ENCODE data around the gene INHBC. TPM values are rescaled to one million over a fixed set of nuclear protein-coding genes. Genes with fewer than 3 reads are reported as not detected.
"Not testable (repeated sequence)": the region's sequence is repeated elsewhere in the genome, so short reads cannot be mapped to it uniquely, and the experiment has no call there.

INHBC gene
- total RNA-seq, 4 donors from 2014 or later = not detected

DNA sequence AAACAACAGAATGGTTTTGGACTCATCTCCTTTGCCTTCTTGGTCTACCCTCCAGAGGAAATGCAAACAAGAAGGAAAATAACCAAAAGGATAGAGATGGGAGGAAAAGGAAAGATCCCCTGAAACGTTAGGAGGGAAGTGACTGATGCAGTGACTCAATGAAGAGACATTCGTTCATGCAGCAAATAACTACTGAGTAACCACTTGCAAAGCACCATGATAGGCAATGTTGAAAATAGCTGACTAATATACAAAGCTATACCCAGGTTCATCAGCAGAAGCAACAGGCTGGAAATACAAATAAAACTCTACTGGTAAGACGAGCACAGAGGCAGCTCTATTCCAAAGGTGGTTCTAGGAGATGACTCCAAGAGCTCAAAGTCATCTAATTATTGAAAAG, 45.6 kb upstream of the INHBC start:
- no peak overlapping the region for H3K4me3 ChIP-seq
- H3K27me3 ChIP-seq = no peaks in the 10 kb centered on the region
- WGBS, 2 donors (ENCODE audit: low coverage in 1 of 2) = 16 to 60% methylated on average over 2 to 3 of the region's 3 CpGs
- peaks cover 0 to 39% of the 10 kb centered on the region in 2 donors for H3K36me3 ChIP-seq
- no peak overlapping the region for H3K27ac ChIP-seq
- no peaks in the 10 kb centered on the region for H3K9me3 ChIP-seq
- ATAC-seq = no peak
- TF ChIP-seq POLR2AphosphoS5 (IDR thresholded peaks at IDR 0.05) (no peak), POLR2A (IDR thresholded peaks at IDR 0.05) (no peak), EP300 (IDR thresholded peaks at IDR 0.05) (no peak)
- TF ChIP-seq, protein P1, sequence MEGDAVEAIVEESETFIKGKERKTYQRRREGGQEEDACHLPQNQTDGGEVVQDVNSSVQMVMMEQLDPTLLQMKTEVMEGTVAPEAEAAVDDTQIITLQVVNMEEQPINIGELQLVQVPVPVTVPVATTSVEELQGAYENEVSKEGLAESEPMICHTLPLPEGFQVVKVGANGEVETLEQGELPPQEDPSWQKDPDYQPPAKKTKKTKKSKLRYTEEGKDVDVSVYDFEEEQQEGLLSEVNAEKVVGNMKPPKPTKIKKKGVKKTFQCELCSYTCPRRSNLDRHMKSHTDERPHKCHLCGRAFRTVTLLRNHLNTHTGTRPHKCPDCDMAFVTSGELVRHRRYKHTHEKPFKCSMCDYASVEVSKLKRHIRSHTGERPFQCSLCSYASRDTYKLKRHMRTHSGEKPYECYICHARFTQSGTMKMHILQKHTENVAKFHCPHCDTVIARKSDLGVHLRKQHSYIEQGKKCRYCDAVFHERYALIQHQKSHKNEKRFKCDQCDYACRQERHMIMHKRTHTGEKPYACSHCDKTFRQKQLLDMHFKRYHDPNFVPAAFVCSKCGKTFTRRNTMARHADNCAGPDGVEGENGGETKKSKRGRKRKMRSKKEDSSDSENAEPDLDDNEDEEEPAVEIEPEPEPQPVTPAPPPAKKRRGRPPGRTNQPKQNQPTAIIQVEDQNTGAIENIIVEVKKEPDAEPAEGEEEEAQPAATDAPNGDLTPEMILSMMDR (IDR thresholded peaks at IDR 0.05) = no peak
- peaks cover 0 to 11% (median 0%) of the 10 kb centered on the region in 3 donors for H3K4me1 ChIP-seq

DNA sequence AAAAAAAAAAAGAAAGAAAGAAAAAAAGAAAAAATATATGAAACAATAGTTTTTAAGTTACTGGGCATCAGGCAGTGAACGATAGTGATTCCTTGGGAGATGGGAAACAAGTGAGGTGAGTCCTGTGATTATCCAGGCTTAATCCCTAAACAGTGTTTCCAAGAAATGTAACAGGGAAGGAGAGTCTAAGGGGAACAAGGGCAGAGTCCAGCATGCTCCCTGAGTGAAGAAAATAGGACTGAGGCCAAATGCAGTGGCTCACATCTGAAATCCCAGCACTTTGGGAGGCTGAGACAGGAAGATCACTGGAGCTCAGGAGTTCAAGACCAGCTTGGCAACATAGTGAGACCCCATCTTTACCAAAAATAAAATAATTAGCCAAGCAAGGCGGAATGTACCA, 44.4 kb upstream of the INHBC start:
- H3K4me3 ChIP-seq = no peak overlapping the region
- H3K27ac ChIP-seq = no peak overlapping the region
- TF ChIP-seq POLR2AphosphoS5 (IDR thresholded peaks at IDR 0.05) (no peak), EP300 (IDR thresholded peaks at IDR 0.05) (no peak), POLR2A (IDR thresholded peaks at IDR 0.05) (no peak)
- TF ChIP-seq, protein P1 (IDR thresholded peaks at IDR 0.05) = no peak
- peaks cover 0 to 11% (median 0%) of the 10 kb centered on the region in 3 donors for H3K4me1 ChIP-seq
- H3K36me3 ChIP-seq = peaks cover 0 to 47% of the 10 kb centered on the region in 2 donors
- 69 to 76% methylated on average over 1 to 2 of the region's 2 CpGs for WGBS, 2 donors (ENCODE audit: low coverage in 1 of 2)
- ATAC-seq = no peak
- no peaks in the 10 kb centered on the region for H3K9me3 ChIP-seq
- no peaks in the 10 kb centered on the region for H3K27me3 ChIP-seq

DNA sequence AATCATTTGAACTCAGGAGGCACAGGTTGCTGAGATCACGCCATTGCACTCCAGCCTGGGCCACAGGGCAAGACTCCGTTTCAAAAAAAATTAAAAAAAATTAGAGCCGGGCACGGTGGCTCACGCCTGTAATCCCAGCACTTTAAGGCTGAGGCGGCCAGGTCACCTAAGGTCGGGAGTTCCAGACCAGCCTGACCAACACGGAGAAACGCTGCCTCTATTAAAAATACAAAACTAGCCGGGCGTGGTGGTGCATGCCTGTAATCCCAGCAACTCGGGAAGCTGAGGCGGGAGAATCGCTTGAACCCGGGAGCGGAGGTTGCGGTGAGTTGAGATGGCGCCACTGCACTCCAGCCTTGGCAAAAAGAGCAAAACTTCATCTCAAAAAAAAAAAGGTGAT, 39.5 kb upstream of the INHBC start:
- Histone ChIP-seq H3K36me3 (peaks cover 0 to 45% of the 10 kb centered on the region in 2 donors), H3K4me1 (peaks cover 0 to 4% (median 0%) of the 10 kb centered on the region in 3 donors), H3K27ac (no peak overlapping the region), H3K27me3 (no peaks in the 10 kb centered on the region), H3K9me3 (no peaks in the 10 kb centered on the region), H3K4me3 (no peak overlapping the region)
- TF ChIP-seq, protein P1 (IDR thresholded peaks at IDR 0.05) = no peak
- no peak for TF ChIP-seq POLR2AphosphoS5 (IDR thresholded peaks at IDR 0.05)
- no peak for TF ChIP-seq POLR2A (IDR thresholded peaks at IDR 0.05)
- TF ChIP-seq EP300 (IDR thresholded peaks at IDR 0.05) = no peak
- ATAC-seq = no peak
- 60 to 97% methylated on average over 1 to 13 of the region's 18 CpGs for WGBS, 2 donors (ENCODE audit: low coverage in 1 of 2)

DNA sequence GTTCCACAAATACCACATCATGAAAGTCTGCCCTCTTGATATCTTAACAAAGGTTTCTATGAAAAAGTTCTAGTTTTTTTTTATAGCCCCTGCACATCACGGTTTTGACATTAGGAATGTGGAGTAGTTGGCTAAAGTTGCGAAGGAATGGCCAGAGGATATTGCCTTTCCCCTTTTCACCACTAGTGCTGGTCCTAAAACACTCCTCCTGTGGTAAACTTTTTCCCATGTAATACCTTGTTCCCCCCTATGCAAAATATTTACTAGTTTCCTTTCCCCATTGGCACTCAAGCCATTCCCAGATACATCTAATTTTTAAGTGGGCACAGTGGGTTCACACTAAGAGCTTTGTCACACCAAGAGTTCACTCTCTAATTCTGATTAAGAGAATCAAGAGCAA, 37.1 kb upstream of the INHBC start:
- no peak for TF ChIP-seq EP300 (IDR thresholded peaks at IDR 0.05)
- no peak for TF ChIP-seq POLR2A (IDR thresholded peaks at IDR 0.05)
- TF ChIP-seq, protein P1 (IDR thresholded peaks at IDR 0.05) = no peak
- no peak for TF ChIP-seq POLR2AphosphoS5 (IDR thresholded peaks at IDR 0.05)
- H3K36me3 ChIP-seq = peaks cover 0 to 28% of the 10 kb centered on the region in 2 donors
- H3K9me3 ChIP-seq = no peaks in the 10 kb centered on the region
- H3K27ac ChIP-seq = no peak overlapping the region
- H3K4me3 ChIP-seq = no peak overlapping the region
- peaks cover 0 to 4% (median 0%) of the 10 kb centered on the region in 3 donors for H3K4me1 ChIP-seq
- 85% methylated on average over 2 of the region's 2 CpGs; no CpG with 5 or more reads in 1 of the 2 donors for WGBS, 2 donors (ENCODE audit: low coverage in 1 of 2)
- ATAC-seq = no peak
- H3K27me3 ChIP-seq = no peaks in the 10 kb centered on the region

DNA sequence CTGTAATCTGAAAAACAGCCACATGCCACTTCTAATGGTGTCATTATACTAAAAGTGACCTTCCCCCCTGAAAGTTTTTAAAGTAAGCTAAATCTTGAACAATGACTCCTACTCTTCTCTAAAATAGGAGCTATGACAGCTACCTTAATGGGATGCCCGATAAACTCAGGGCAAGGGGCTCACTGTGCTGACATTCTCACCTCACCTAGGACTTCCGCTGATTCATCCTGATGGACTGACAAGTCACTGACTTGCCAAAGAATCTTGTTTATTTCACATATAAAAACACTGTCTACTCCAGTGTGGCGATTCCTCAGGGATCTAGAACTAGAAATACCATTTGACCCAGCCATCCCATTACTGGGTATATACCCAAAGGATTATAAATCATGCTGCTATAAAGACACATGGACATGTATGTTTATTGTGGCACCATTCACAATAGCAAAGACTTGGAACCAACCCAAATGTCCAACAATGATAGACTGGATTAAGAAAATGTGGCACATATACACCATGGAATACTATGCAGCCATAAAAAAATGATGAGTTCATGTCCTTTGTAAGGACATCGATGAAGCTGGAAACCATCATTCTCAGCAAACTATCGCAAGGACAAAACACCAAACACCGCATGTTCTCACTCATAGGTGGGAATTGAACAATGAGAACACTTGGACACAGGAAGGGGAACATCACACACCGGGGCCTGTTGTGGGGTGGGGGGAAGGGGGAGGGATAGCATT, 34.7 kb upstream of the INHBC start:
- WGBS, 2 donors (ENCODE audit: low coverage in 1 of 2) = 87 to 95% methylated on average over 3 to 6 of the region's 7 CpGs
- H3K4me3 ChIP-seq, H3K4me1 ChIP-seq, ATAC-seq, H3K27ac ChIP-seq, H3K9me3 ChIP-seq, H3K27me3 ChIP-seq: not testable (repeated sequence)
- peaks cover 0 to 16% of the 10 kb centered on the region in 2 donors for H3K36me3 ChIP-seq
